NOMO-1 (cell line): Measurements from ENCODE around the gene AADACL4.
"Not testable (repeated sequence)": the region's sequence is repeated elsewhere in the genome, so short reads cannot be mapped to it uniquely, and the experiment has no call there.

Source experiments
- DNase-seq, 2 experiments: peaks; one replicate each; lab custom pipeline; 2025; ENCODE audit not compliant: unreplicated experiment in 2 of 2; lab: John Stamatoyannopoulos, UW

AADACL4 gene

GRCh38 chr1:12657060-12657884 is 13.4 kb downstream of the AADACL4 start:
- DNase-seq, result no peak

DNA sequence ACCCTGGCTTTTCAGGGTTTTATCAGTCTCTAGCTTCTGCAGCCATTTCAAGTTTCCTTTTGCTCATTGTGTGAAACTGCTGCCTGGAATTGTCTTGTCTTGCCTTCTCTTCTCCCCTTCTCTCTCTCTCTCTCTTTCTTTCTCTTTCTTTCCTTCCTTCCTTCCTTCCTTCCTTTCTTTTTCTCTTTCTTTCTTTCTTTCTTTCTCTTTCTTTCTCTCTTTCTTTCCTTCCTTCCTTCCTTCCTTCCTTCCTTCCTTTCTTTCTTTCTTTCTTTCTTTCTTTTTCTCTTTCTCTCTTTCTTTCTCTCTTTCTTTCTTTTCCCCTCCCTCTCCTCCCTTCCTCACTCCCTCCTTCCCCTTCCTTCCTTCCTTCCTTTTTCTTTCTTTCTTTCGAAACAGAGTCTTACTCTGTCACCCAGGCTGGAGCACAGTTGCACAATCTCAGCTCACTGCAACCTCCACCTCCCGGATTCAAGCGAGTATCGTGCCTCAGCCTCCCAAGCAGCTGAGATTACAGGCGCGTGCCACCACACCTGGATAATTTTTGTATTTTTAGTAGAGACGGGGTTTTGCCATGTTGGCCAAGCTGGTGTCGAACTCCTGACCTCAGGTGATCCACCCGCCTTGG is 14.1 kb downstream of the AADACL4 start:
- DNase-seq, result not testable (repeated sequence)

DNA sequence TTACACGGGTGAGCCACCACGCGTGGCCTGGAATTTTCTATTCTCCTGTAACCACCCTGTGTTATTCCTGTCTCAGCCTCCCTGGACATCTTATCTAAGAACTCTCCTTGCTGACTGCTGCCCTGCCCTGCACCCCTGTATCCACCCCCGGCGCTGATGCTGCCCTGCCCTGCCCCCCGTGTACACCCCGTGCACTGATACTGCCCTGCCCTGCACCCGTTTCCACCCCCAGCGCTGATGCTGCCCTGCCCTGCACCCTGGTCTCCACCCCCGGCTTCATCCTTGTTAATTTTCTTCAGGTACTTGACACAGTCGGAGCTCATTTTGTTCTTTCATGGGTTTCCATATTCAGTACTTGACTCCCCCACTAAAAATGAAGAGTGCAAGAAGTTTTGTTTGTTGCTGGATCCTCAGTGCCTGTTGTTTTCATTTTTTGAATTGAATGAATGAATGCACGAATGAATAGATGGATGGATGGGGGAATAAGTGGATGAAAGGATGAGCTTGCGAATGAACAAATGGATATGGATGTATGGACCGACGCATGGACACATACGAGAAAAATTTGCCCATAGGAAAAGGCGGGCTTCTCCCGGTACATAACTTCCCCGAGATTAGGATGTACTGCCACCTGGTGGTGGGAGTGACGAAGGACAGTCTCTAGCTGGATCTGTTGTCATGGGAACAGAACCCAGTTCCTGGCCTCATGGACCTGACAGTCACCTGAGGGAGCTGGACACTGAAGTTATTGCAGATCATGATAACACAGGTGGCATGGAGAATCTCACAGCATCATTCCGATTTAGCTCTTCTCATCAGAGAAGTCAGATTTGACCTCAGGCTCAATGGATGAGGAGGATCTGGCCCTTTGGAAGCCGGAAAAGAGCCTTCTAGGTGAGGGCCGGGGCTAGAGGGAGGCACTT is 14.9 kb downstream of the AADACL4 start:
- DNase-seq, result peak in 1 of 2 experiments; percentile 48

DNA sequence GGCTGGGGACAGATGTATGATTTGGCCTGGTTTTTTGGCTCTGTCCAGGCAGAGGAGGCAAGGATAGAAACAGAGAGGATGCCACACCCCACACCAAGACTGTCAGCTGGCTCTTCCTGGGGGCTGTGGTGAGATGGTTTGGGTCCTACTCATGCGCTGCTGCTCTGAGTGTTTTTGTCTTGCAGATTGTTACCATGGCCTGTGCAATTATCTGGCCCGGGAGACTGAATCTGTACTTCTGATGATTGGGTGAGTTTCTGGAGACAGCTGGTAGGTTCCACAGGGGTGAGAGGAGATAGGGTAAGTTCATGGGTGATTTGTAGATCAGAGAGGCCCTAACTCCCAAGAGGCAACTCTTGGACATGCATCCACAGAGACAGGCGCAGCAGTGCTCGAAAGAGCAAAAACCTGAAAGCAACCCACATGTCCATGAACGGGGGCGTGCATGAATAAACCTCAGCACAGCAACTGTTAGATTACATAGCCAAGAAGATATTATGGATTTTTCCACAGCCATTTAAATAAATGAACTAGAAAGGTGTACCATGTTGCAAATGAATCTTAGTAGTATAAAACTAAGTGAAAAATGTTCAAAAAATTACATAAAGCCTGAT is 17.8 kb downstream of the AADACL4 start:
- no peak for DNase-seq

GRCh38 chr1:12662556-12662955 is 18.7 kb downstream of the AADACL4 start:
- no peak for DNase-seq

DNA sequence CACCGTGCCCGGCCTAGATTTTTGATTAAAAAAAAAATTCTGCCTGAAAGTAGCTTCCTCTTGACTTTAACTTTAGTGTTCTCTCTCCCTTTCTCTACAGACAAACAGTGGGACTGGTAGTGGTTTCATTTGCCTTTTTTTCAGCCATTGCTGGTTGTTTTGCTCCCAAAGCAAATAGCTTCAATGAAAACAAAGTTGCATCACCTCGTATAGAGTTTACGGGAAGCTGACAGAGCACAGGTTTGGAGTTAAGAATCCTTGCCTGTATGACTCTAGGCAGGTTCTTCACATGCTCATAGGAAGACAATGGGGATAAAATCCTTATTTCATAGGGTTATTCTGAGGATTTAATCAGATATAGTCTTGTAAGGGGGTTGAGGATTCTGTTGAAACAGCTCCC is 21.6 kb downstream of the AADACL4 start:
- no peak for DNase-seq

DNA sequence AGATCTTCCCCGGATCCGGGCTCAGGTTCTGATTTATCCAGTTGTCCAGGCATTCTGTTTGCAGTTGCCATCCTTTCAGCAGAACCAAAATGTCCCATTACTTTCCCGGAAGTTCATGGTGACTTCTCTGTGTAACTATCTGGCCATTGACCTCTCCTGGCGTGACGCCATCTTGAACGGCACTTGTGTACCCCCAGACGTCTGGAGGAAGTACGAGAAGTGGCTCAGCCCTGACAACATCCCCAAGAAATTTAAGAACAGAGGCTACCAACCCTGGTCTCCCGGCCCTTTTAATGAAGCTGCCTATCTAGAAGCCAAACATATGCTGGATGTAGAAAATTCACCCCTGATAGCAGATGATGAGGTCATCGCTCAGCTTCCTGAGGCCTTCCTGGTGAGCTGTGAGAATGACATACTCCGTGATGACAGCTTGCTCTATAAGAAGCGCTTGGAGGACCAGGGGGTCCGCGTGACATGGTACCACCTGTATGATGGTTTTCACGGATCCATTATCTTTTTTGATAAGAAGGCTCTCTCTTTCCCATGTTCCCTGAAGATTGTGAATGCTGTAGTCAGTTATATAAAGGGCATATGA is 22.4 kb downstream of the AADACL4 start:
- DNase-seq, result no peak

GRCh38 chr1:12669529-12670068 is 25.7 kb downstream of the AADACL4 start:
- DNase-seq, result no peak

DNA sequence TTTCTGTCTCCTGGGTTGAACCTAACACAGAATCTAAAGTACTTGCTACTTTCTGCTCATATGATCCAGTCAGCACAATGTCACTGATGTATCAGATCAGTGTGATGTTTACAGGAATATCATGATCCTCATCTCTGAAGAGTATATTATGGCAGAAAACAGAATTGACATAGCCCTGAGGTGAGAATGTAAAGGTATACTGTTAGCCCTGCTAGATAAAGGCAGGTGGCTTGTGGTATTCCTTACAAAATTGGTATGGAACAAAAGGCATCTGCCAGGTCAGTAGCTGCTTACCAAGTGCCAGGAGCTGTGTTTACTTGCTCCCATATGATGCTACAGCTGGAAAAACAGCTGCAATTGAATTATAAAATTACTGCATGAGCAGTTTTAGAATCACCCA is 30.5 kb downstream of the AADACL4 start:
- DNase-seq, result no peak

GRCh38 chr1:12676122-12676521 is 32.2 kb downstream of the AADACL4 start:
- not testable (repeated sequence) for DNase-seq

DNA sequence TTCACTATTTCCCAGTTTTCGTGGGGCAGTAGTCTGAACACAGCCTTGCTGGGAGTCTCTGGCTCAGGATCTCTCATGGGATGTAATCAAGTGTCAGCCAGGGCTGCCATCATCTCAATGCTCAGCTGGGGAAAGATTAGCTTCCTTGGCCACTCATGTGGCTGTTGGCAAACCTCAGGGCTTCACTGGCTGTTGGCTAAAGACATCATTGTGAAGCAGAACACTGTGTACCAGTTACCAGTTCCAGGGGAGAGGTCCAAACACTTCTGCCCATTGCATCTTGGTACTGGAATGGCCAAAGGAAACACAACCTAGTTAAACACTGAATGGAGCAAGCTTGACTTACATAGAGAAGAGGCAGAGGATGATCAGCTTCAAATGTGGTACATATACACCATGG is 33.7 kb downstream of the AADACL4 start:
- no peak for DNase-seq

DNA sequence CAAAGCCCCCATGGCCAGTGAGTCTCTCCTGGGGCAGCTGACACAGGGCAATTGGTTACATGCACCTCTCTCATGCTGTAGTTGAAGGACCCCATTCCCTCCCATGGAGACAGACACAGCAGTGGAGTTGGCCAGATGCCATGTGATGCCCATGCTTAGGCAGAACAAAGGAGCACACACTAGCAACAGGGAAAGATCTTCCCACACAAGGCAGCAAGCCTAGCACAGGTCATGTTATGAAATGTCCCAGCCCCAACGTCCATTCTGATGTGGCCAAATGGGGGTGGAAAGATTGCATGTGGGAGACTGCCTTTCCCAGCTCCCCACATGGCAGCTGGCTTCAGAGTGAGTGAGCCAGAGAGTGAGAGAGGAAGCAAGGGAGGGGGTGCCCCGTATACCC is 34.5 kb downstream of the AADACL4 start:
- DNase-seq, result no peak

- no peak for DNase-seq
Measured at GRCh38 chr1:12678820-12679219, 34.9 kb downstream of the AADACL4 start.

DNA sequence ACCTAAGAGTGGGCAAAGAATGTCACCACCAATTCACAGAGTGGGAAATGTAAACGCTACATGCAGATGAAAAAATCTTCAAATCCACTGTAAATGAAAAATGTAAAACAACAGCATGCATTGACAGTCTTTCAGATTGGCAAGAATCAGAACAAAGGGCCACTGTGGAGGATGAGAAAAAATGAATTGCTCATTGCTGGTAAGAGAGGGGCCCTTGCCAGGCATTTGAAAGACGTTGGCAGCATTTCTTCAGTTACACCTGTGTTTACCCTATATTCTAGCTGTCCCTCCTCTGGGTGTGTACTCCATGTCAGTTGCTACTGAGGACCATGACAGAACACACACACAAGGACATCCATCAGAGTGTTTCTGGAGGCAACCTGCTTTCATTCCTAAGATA is 46.3 kb downstream of the AADACL4 start:
- no peak for DNase-seq

- no peak for DNase-seq
Measured at GRCh38 chr1:12692967-12693782, 49.3 kb downstream of the AADACL4 start.

DNA sequence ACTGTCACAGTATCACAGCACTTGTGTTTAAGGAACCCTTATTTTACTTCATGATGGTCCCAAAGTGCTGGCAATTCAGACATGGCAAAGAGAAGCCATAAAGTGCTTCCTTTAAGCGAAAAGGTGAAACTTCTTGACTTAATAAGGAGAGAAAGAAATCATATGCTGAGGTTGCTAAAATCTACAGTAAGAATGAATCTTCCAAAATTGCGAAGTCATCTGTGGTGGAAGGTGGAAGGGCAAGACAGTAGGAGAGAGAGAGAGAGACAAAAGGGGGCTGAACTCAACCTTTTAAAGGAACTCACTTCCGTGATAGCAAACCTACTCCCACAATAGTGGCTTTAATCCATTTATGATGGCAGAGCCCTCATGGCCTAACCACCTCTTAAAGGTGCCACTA is 52.8 kb downstream of the AADACL4 start:
- no peak for DNase-seq

DNA sequence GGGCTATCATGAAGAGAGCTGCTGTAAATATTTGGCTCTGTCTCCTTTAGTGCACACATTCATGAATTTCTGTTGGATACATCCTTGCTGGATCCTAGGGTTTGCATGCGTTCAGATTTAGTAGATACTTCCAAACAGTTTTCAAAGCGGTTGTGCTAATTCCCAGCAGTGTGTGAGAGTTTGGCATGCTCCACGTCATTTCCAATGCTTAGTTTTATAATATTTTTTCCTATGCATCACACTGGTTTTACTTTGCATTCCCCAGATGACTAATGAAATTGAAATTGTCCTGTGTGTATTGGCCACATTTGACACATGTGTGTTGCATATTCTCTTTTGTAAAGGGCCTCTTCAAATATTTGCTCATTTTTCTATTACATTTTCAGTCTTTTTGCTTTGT is 53.5 kb downstream of the AADACL4 start:
- DNase-seq, result no peak

DNA sequence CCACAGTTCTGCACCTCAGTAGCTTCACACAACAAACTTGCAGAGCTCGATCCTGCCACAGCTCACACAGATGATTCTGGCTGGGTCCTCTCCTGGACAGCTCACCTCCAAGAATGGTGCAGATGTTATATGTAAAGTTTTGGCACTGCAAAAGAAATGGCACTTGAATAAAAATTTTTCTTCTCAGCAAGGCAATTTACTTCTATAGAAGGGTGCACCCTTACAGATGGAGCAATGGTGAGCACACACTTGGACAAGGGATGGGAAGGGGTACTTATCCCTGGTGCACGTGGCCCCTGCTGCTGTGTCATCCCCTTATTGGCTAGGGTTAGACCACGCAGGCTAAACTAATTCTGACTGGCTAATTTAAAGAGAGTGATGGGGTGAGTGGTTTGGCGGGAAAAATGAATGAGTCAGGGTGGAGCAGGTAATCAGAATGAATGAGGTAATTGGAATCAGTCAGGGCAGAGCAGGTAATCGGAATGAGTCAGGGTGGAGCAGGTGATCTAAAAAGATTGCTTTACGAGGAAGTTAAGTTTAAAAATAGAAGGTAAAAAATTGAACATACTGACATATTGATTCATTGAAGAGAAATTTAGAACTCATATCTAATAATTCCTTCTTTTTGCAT is 60.1 kb downstream of the AADACL4 start:
- DNase-seq, result no peak

DNA sequence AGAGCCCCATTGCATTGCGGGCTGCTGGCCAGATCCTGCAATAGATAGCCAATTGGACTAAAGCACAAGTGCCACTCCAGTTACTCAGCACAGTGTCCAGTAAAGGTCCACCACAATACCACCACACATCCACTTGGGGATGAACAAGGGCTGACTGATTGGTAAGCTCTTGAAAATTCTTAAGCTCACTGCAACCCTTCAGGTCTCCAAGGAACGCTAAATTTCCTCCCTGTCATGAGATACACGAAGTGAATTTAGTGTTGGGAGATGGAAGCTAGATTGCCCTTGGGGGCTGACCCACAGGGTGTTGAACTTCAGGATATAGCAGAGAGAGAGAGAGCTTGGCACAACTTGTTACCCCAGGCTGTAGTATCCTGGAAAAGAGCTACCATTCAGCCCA is 62.2 kb downstream of the AADACL4 start:
- no peak for DNase-seq
